Cardiac muscle cell (in vitro differentiated cells and primary cell): ENCODE measurements around the gene NFE2. TPM values are rescaled to one million over a fixed set of nuclear protein-coding genes. Genes with fewer than 3 reads are reported as not detected.
"Not testable (repeated sequence)": the region's sequence is repeated elsewhere in the genome, so short reads cannot be mapped to it uniquely, and the experiment has no call there.

Source experiments
- DNase-seq, 2 donors: peaks; one replicate each; pipeline versions ENCODE4 v3.0.0 to v3.0.0-alpha.2; 2010 to 2017; ENCODE audit warnings: low read depth in 1 of 2, low spot score in 1 of 2
- H3K27ac ChIP-seq: fragments of 200-600 bp; sonication (generic); 2 replicates; pipeline ENCODE4 v1.5.1; 2016
- H3K27me3 ChIP-seq: fragments of 200-600 bp; sonication (generic); 2 replicates; pipeline ENCODE4 v1.6.0; 2016; ENCODE audit warnings: control low read depth
- H3K36me3 ChIP-seq: fragments of 200-600 bp; sonication (generic); 2 replicates; pipeline ENCODE4 v1.5.1; 2016; ENCODE audit warnings: control low read depth
- H3K4me1 ChIP-seq: fragments of 200-600 bp; sonication (generic); 2 replicates; pipeline ENCODE4 v1.8.1; 2017; ENCODE audit warnings: low read depth, mild to moderate bottlenecking, mixed run types
- H3K4me3 ChIP-seq: fragments of 200-600 bp; sonication (generic); 2 replicates; pipeline ENCODE4 v1.5.1; 2016; ENCODE audit warnings: mild to moderate bottlenecking
- H3K9me3 ChIP-seq: fragments of 200-600 bp; sonication (generic); 2 replicates; pipeline ENCODE4 v1.5.1; 2017; ENCODE audit warnings: low read depth, mild to moderate bottlenecking, control low read depth
- polyA plus RNA-seq: library from polyadenylated mRNA; unstranded; fragments of >200 nt; fragmentation: Nextera tagmentation; extraction: Ambion mirVana; gene quantifications from 2 replicates; pipeline ENCODE4 v1.2.1, GENCODE V29; 2016
- total RNA-seq: library from RNA; depleted of rRNA; stranded (reverse); fragments of >200 nt; gene quantifications from 2 replicates; pipeline ENCODE4 v1.2.3, GENCODE V29; 2016
- TF ChIP-seq, protein P1 (sequence below): IDR thresholded peaks from 2 replicates; pipeline ENCODE4 v1.5.1; 2012; ENCODE audit warnings: low read depth, mild to moderate bottlenecking, low read length

NFE2 gene
- total and polyA plus RNA-seq, 2 experiments from 2014 or later, result 4.9 to 8.4 TPM

DNA sequence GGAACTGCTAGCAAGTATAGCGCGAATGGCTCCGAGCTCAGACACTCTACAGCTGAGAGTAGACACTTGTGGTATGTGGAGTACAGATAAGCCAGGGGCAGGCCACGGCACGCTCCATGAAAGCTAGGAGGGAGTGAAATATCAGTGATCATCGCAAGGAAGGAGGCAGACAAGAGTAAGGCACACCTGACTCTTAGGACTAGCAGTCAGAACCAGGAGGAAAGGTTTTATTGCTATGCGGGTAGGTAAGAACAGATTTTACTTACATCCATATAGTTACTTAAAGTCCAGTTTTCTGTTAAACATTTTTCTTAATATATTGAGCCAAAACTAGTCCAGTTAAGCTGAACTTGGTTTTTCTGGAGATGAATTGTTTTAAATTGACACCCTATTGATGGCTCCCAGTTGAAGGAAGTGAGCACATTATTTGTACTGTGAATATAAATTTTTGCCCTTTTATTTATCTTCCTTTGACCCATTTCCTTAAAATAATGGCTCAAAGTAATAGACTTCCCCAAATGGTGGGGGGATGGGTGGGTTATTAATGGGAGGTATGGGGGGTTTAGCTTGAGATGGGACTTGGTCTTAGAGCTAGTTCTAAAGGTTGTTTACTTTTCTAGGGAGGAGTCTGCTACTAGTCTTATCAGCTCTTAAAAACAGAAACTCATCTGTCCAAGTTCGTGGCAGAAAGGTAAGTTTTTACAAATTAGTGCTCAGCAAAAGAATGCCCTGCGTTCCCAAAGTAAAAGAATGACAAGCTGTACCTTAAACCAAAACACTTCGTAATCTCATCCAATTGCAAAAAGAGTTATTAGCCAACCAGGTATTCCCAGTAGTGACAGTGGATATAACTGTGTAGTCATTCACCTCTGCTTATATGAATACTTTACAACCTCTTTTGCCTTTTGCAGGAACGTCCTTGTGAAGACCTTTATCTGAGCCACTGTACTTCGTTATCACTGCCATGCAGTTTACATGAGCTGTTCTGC, 14.5 kb downstream of the NFE2 start:
- H3K9me3 ChIP-seq, result no peaks in the 10 kb centered on the region

DNA sequence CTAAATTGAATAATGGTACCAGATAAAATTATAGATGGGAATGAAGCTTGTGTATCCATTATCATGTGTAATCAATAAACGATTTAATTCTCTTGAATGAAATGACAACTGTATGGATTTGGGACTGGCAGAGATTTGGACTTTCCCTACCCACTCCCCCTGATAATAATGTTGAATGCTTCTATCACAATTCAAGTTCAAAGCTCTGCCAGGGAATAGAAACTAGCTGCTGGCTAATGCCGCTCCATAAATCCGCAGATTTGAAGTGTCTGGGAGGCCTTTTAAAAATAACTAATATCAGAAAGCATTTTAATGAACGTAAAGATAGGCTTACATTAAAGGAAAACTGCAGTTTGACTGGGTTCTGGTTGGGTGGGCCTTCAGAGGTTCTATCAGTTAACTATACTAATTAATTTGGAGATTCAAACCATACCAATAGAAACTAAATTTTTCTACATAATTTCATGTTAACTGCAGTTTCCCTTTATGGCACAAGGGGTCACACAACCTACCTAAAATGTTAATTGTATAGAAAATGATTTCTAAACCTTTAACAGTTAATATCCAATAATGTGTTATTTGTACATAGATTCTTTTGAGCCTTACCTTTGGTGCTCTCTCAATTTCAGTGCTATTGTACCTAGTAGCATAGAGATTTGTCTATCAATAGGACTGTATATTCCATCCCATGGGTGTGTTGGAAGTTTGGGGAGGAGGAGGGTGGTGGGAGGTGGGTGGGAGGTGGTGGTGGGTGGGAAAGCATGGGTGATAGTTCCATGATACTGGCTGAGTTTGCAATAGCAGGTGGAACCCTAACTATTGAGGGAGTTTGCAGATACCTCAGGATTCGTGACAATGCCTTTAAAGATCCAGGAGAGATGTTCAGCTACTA, 15.4 kb downstream of the NFE2 start:
- no peak for DNase-seq
- peaks cover 46% of the 10 kb centered on the region for H3K4me1 ChIP-seq
- H3K36me3 ChIP-seq, result peaks cover 55% of the 10 kb centered on the region
- peak overlapping the region; percentile 13 for H3K4me3 ChIP-seq
- H3K9me3 ChIP-seq, result no peaks in the 10 kb centered on the region
- H3K27me3 ChIP-seq, result no peaks in the 10 kb centered on the region
- TF ChIP-seq, protein P1, sequence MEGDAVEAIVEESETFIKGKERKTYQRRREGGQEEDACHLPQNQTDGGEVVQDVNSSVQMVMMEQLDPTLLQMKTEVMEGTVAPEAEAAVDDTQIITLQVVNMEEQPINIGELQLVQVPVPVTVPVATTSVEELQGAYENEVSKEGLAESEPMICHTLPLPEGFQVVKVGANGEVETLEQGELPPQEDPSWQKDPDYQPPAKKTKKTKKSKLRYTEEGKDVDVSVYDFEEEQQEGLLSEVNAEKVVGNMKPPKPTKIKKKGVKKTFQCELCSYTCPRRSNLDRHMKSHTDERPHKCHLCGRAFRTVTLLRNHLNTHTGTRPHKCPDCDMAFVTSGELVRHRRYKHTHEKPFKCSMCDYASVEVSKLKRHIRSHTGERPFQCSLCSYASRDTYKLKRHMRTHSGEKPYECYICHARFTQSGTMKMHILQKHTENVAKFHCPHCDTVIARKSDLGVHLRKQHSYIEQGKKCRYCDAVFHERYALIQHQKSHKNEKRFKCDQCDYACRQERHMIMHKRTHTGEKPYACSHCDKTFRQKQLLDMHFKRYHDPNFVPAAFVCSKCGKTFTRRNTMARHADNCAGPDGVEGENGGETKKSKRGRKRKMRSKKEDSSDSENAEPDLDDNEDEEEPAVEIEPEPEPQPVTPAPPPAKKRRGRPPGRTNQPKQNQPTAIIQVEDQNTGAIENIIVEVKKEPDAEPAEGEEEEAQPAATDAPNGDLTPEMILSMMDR, result peak; percentile 35
- peak overlapping the region; percentile 71 for H3K27ac ChIP-seq

More for the DNA sequence above, 14.5 kb downstream of the NFE2 start:
- Histone ChIP-seq H3K27ac (peak overlapping the region; percentile 71), H3K4me1 (peaks cover 46% of the 10 kb centered on the region), H3K27me3 (no peaks in the 10 kb centered on the region), H3K36me3 (peaks cover 55% of the 10 kb centered on the region), H3K4me3 (peak overlapping the region; percentile 2)
- DNase-seq, result peak; percentile 49 to 77
- TF ChIP-seq, protein P1, result no peak

DNA sequence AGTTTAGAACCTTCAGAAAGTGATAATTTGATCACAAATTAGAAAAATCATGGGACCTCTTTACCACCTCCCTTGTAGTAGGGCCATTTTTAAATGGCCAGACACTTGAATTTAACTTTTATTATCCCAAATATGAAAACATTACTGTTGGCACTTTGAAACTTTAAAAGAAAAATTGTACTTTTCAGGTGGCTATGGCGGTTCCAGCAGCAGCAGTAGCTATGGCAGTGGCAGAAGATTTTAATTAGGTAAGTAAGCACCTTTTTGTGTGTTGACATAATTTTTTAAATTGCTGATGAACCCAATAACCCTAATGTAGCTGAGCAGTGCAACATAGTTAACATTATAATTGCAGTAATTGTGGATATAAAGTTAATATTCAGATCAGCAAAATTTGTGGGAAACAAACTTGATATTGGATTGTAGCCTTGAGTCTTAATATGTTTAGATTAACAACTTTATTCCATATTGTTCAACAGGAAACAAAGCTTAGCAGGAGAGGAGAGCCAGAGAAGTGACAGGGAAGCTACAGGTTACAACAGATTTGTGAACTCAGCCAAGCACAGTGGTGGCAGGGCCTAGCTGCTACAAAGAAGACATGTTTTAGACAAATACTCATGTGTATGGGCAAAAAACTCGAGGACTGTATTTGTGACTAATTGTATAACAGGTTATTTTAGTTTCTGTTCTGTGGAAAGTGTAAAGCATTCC, 16.6 kb downstream of the NFE2 start:
- H3K36me3 ChIP-seq, result peaks cover 55% of the 10 kb centered on the region
- peaks cover 46% of the 10 kb centered on the region for H3K4me1 ChIP-seq
- not testable (repeated sequence) for H3K27me3 ChIP-seq, DNase-seq, H3K9me3 ChIP-seq
- peak overlapping the region; percentile 91 for H3K4me3 ChIP-seq
- H3K27ac ChIP-seq, result peak overlapping the region; percentile 27

DNA sequence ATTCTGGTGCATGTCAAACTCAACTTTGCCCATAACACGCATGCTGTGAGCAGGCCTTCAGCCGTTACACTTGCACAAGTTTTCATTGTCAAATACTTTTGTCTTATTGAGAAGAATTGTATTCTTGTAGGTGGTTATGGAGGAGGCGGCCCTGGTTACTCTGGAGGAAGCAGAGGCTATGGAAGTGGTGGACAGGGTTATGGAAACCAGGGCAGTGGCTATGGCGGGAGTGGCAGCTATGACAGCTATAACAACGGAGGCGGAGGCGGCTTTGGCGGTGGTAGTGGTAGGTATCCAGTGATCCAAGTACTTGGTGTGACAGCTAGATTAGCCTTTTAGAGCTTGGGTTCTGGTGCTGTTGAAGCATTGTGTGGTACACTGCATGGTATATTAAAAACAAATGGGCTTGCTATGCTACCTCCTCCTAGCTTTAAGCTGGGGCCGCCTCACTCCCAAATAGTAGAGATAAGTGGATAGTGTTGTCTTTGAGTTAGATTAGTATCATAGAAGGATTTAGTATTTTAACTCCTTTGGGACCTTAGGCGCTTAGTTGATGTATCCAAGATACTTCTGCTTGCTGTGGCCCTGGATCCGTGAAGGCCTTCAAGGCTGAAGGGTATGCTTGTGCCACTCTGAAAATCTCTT, 17.7 kb downstream of the NFE2 start:
- TF ChIP-seq, protein P1, result no peak
- Histone ChIP-seq H3K4me3 (peak overlapping the region; percentile 91), H3K9me3 (no peaks in the 10 kb centered on the region), H3K27ac (peak overlapping the region; percentile 50), H3K4me1 (peaks cover 50% of the 10 kb centered on the region), H3K27me3 (no peaks in the 10 kb centered on the region), H3K36me3 (peaks cover 49% of the 10 kb centered on the region)
- no peak for DNase-seq

DNA sequence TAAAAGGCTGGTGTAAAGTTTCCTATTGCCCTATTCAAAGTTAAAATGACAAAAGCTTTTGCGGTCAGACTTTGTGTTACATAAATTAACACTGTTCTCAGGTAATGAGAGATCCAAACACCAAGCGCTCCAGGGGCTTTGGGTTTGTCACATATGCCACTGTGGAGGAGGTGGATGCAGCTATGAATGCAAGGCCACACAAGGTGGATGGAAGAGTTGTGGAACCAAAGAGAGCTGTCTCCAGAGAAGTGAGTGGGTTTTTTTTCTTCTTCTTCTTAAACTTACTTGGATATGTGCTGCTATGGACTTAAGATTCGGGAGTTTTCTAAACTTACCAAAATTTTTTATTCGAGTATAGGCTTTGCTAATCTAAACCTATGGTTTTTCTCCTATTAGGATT, 19.1 kb downstream of the NFE2 start:
- H3K36me3 ChIP-seq, result peaks cover 36% of the 10 kb centered on the region
- not testable (repeated sequence) for H3K27me3 ChIP-seq, DNase-seq, H3K9me3 ChIP-seq
- peak overlapping the region; percentile 91 for H3K4me3 ChIP-seq
- H3K4me1 ChIP-seq, result peaks cover 53% of the 10 kb centered on the region
- H3K27ac ChIP-seq, result peak overlapping the region; percentile 97

DNA sequence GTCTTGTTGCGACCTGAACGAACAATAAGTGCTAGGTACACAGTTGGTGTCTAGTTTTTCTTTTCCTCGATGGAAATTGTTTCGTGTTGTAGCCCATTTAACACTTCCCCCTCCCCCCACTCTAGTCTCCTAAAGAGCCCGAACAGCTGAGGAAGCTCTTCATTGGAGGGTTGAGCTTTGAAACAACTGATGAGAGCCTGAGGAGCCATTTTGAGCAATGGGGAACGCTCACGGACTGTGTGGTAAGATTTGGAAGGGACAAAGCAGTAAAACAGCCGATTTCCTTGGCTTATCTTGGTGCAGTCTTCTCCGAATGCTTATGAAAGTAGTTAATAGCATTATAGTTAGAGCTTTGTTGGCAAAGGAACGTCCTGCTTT, 19.6 kb downstream of the NFE2 start:
- not testable (repeated sequence) for DNase-seq, H3K27me3 ChIP-seq, H3K9me3 ChIP-seq
- Histone ChIP-seq H3K27ac (peak overlapping the region; percentile 97), H3K4me3 (peak overlapping the region; percentile 91), H3K4me1 (peaks cover 48% of the 10 kb centered on the region), H3K36me3 (peaks cover 31% of the 10 kb centered on the region)
